Measurements from ENCODE around the gene TMEM82. TPM values are rescaled to one million over a fixed set of nuclear protein-coding genes. Genes with fewer than 3 reads are reported as not detected.
A peak's percentile ranks its signal among the peaks of the same experiment; 100 is the strongest.

Gene TMEM82
- polyA plus RNA-seq, 6 donors from 2014 or later = not detected

DNA sequence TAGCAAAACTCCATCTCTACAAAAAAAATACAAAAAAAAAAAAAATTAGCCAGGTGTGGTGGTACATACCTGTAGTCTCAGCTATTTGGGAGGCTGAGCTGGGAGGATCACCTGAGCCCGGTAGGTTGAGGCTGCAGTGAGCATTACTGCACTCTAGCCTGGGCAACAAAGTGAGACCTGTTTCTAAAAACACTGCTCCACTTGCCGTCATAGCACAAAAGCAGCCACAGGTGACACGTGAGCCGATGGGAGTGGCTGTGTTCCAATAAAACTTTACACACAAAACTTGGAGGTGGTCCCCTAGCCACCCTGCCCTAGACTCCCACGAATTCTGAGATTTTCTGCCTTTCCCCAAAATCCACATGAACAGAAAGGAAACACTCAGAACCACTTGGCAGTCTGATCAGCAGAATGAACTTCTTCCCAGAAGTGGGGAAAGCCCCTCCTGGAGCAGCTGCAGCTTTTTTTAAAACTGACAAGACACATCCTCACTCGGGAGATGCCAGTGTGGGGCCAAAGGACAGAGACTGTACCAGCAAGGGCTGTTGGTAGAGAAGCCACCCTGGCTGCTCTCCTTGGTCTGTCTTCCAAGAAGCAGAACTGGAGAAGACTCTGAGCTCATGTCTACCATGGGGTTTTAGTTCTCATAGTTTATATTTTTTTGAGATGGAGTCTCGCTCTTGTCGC is 34.9 kb upstream of the TMEM82 start:
- Mint-ChIP-seq H3K4me3 (no peak overlapping the region), H3K27ac (peak overlapping the region in 3 of 6 donors; percentile 32 to 51 (median 39)), H3K9me3 (no peaks in the 10 kb centered on the region), H3K27me3 (no peaks in the 10 kb centered on the region), H3K4me1 (peaks cover 25 to 48% (median 32%) of the 10 kb centered on the region in 3 donors), H3K36me3 (peaks cover 3 to 8% of the 10 kb centered on the region in 2 donors)
- DNase-seq (no peak), ATAC-seq (ENCODE audit: low read depth in 2 of 2) (no peak)

DNA sequence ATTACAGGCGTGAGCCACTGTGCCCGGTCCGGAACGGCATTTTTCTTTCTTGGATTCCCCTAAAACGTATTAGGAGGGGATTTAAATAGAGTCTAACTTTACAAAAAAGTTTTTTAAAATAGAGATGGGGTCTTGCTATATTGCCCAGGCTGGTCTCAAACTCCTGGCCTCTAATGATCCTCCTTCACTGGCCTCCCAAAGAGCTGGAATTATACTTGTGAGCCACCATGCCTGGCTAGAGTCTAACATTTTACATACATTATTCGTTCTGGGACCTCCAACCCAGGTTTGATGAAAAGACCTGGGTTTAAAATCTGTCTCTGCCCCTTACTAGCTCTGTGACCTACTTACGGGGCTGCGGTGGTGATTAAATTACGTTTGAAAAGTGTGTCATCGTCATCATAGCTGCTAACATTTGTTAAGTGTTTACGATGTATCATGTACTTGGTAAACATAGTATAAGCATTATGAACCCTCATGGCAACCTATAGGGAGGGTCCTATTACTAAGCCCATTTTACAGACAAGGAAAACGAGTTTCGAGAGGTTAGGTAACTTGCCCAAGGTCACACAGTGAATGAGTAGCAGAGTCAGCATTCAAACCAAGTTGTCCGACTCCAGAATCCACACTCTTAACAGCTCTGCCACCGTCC is 33.7 kb upstream of the TMEM82 start:
- peak overlapping the region in 1 of 6 donors; percentile 62 for H3K27ac Mint-ChIP-seq
- H3K9me3 Mint-ChIP-seq = no peaks in the 10 kb centered on the region
- peaks cover 21 to 43% (median 23%) of the 10 kb centered on the region in 3 donors for H3K4me1 Mint-ChIP-seq
- ATAC-seq (ENCODE audit: low read depth in 2 of 2) (no peak), DNase-seq (no peak)
- peaks cover 3 to 8% of the 10 kb centered on the region in 2 donors for H3K36me3 Mint-ChIP-seq
- no peaks in the 10 kb centered on the region for H3K27me3 Mint-ChIP-seq
- H3K4me3 Mint-ChIP-seq = no peak overlapping the region

- DNase-seq (no peak), ATAC-seq (ENCODE audit: low read depth in 2 of 2) (no peak)
- Mint-ChIP-seq H3K4me1 (peaks cover 19 to 43% (median 26%) of the 10 kb centered on the region in 3 donors), H3K36me3 (peaks cover 3 to 8% of the 10 kb centered on the region in 2 donors), H3K27me3 (no peaks in the 10 kb centered on the region), H3K4me3 (no peak overlapping the region), H3K27ac (peak overlapping the region in 2 of 6 donors; percentile 37 to 77), H3K9me3 (no peaks in the 10 kb centered on the region)
Measured at GRCh38 chr1:15709226-15709625, 33.1 kb upstream of the TMEM82 start.

DNA sequence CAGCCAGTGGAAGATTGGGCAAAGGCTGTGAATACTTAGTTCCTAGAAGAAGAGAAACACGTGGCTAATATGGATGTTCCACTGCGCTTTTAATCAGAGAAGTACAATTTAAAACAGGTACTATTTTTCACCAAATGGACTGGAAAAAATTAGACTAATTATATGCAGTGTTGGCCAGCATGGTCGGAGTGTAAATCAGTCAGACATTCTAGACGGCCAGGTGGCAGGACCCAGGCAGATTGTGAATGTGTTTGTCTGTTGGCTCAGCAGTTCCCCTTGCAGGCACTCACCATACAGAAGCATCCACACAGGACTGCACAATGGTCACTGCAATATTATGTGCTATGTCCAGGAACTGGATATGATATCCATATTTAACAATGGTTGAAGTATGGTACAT is 30.1 kb upstream of the TMEM82 start:
- H3K4me3 Mint-ChIP-seq = no peak overlapping the region
- no peak for DNase-seq
- ATAC-seq (ENCODE audit: low read depth in 2 of 2) = peak in 1 of 2 donors; percentile 40
- H3K4me1 Mint-ChIP-seq = peaks cover 12 to 28% (median 15%) of the 10 kb centered on the region in 3 donors
- H3K9me3 Mint-ChIP-seq = no peaks in the 10 kb centered on the region
- H3K27me3 Mint-ChIP-seq = no peaks in the 10 kb centered on the region
- peak overlapping the region in 1 of 6 donors; percentile 67 for H3K27ac Mint-ChIP-seq
- no peaks in the 10 kb centered on the region for H3K36me3 Mint-ChIP-seq

DNA sequence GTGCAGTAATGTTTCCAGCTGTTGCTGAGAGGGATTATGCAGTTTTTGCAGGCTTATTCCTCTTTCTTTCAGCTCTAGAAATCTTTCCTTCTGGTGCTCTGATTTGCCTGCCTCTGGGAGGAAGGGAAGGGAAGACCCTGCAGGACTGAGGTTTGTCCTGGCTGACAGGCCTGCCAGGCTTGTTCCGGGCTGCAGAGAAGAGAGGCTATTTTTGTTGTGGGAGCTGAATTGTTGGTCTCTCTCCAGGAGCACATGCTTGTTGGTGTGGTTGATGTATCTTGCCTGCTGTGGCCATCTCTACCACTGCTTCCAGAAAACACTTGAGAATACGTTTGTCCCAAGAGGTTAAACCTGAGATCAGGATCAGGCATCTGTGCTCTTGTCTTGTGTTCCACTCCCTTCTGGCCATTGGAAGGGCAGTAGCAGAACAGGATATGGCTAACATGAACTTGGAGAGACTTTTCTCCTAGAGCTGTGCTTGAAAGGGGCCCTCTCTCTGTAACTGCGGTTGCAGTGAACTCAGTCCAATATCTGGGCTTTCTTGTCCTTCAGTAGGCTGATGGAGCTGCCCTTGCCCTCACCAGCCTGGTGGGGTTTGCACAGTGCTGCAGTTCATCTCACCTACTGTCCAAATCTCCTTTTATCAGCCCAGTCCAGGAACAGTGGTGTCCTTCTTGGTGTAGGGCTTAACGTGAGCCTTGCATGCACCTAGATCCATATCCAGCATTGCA is 27.7 kb upstream of the TMEM82 start:
- peak overlapping the region in 1 of 8 donors; percentile 52 for H3K4me3 Mint-ChIP-seq
- peaks cover 1 to 3% of the 10 kb centered on the region in 2 donors for H3K36me3 Mint-ChIP-seq
- H3K4me1 Mint-ChIP-seq = peaks cover 8 to 15% (median 13%) of the 10 kb centered on the region in 3 donors
- no peaks in the 10 kb centered on the region for H3K9me3 Mint-ChIP-seq
- no peaks in the 10 kb centered on the region for H3K27me3 Mint-ChIP-seq
- no peak for DNase-seq
- H3K27ac Mint-ChIP-seq = peak overlapping the region in 2 of 6 donors; percentile 19 to 47
- no peak for ATAC-seq (ENCODE audit: low read depth in 2 of 2)

GRCh38 chr1:15717418-15718125 is 24.7 kb upstream of the TMEM82 start:
- ATAC-seq (ENCODE audit: low read depth in 2 of 2) = no peak
- H3K36me3 Mint-ChIP-seq = peaks cover 5 to 7% of the 10 kb centered on the region in 2 donors
- peak overlapping the region in 2 of 6 donors; percentile 24 to 49 for H3K27ac Mint-ChIP-seq
- no peak for DNase-seq
- peaks cover 3 to 8% (median 7%) of the 10 kb centered on the region in 3 donors for H3K4me1 Mint-ChIP-seq
- no peaks in the 10 kb centered on the region for H3K27me3 Mint-ChIP-seq
- no peak overlapping the region for H3K4me3 Mint-ChIP-seq
- no peaks in the 10 kb centered on the region for H3K9me3 Mint-ChIP-seq

- ATAC-seq (ENCODE audit: low read depth in 2 of 2) = no peak
- peaks cover 5 to 7% of the 10 kb centered on the region in 2 donors for H3K36me3 Mint-ChIP-seq
- no peak for DNase-seq
- no peaks in the 10 kb centered on the region for H3K27me3 Mint-ChIP-seq
- H3K27ac Mint-ChIP-seq = peak overlapping the region in 2 of 6 donors; percentile 47 to 49
- peaks cover 3 to 8% (median 5%) of the 10 kb centered on the region in 3 donors for H3K4me1 Mint-ChIP-seq
- no peaks in the 10 kb centered on the region for H3K9me3 Mint-ChIP-seq
- H3K4me3 Mint-ChIP-seq = no peak overlapping the region
Measured at GRCh38 chr1:15718199-15718601, 24.1 kb upstream of the TMEM82 start.

GRCh38 chr1:15719381-15720120 is 22.7 kb upstream of the TMEM82 start:
- no peak for DNase-seq
- Mint-ChIP-seq H3K4me1 (peaks cover 0 to 2% (median under 1%) of the 10 kb centered on the region in 3 donors), H3K27me3 (no peaks in the 10 kb centered on the region), H3K4me3 (no peak overlapping the region), H3K27ac (peak overlapping the region in 4 of 6 donors; percentile 42 to 85 (median 64)), H3K9me3 (no peaks in the 10 kb centered on the region), H3K36me3 (peaks cover 5 to 7% of the 10 kb centered on the region in 2 donors)
- ATAC-seq (ENCODE audit: low read depth in 2 of 2) = no peak

DNA sequence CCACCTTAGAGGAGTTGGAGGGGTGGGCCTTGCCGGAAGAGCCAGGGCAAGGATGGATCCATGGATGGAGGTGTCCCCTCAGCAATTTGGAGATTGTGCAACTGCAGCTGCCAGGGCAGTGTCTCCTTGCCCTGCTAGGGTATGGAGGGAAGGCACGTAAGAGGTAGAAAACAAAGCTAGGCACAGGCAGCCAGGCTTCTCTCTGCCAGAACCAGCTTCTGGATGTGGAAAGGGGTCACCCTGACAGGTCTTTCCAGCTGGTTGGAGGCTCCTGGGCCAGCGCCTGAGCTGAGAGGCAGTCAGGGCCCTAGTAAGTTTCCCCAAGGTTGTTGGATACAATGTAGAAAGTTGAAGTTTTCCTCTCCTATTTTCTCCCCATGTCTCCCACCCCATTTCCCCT is 21.4 kb upstream of the TMEM82 start:
- H3K36me3 Mint-ChIP-seq = peaks cover 5 to 7% of the 10 kb centered on the region in 2 donors

GRCh38 chr1:15722411-15722810 is 19.9 kb upstream of the TMEM82 start:
- Mint-ChIP-seq H3K4me3 (no peak overlapping the region), H3K4me1 (peaks cover 0 to 4% (median 0%) of the 10 kb centered on the region in 3 donors), H3K27ac (peak overlapping the region in 1 of 6 donors; percentile 51), H3K9me3 (peaks cover 0 to 1% (median 0%) of the 10 kb centered on the region in 7 donors), H3K36me3 (peaks cover 5 to 12% of the 10 kb centered on the region in 2 donors), H3K27me3 (no peaks in the 10 kb centered on the region)
- ATAC-seq (ENCODE audit: low read depth in 2 of 2) (no peak), DNase-seq (no peak)

More for the DNA sequence above, 21.4 kb upstream of the TMEM82 start:
- DNase-seq (no peak), ATAC-seq (ENCODE audit: low read depth in 2 of 2) (no peak)
- Mint-ChIP-seq H3K27ac (peak overlapping the region in 1 of 6 donors; percentile 47), H3K4me1 (peaks cover 0 to 4% (median 0%) of the 10 kb centered on the region in 3 donors), H3K27me3 (no peaks in the 10 kb centered on the region), H3K9me3 (no peaks in the 10 kb centered on the region), H3K4me3 (no peak overlapping the region)

GRCh38 chr1:15722836-15723532 is 19.3 kb upstream of the TMEM82 start:
- Mint-ChIP-seq H3K27me3 (no peaks in the 10 kb centered on the region), H3K4me3 (no peak overlapping the region), H3K27ac (no peak overlapping the region), H3K9me3 (peaks cover 0 to 1% (median 0%) of the 10 kb centered on the region in 7 donors), H3K36me3 (peaks cover 5 to 15% of the 10 kb centered on the region in 2 donors), H3K4me1 (peaks cover 0 to 4% (median 0%) of the 10 kb centered on the region in 3 donors)
- no peak for DNase-seq
- ATAC-seq (ENCODE audit: low read depth in 2 of 2) = no peak
